IPS DF 4.7 (cell line): ENCODE data around the gene NCAM1.
A peak's percentile ranks its signal among the peaks of the same experiment; 100 is the strongest.

Experiments used
- DNase-seq: peaks from one replicate; pipeline ENCODE4 v3.0.0-alpha.2; 2013; ENCODE audit warnings: low spot score; ENCODE audit errors: extremely low read depth

Gene NCAM1

GRCh38 chr11:113084297-113084696, 123.1 kb downstream of the NCAM1 start:
- DNase-seq = no peak

GRCh38 chr11:113085446-113085845, 124.2 kb downstream of the NCAM1 start:
- DNase-seq = no peak

- peak; percentile 5 for DNase-seq
These were observed 126.5 kb downstream of the NCAM1 start for GRCh38 chr11:113087706-113088105.

GRCh38 chr11:113090716-113091480, 129.7 kb downstream of the NCAM1 start:
- DNase-seq = no peak

- DNase-seq = no peak
These were observed 130.2 kb downstream of the NCAM1 start for GRCh38 chr11:113091481-113091780.

- no peak for DNase-seq
These were observed 135.4 kb downstream of the NCAM1 start for GRCh38 chr11:113096648-113097047.

- no peak for DNase-seq
These were observed 142.9 kb downstream of the NCAM1 start for GRCh38 chr11:113103932-113104690.

GRCh38 chr11:113104691-113105251, 143.6 kb downstream of the NCAM1 start:
- no peak for DNase-seq

GRCh38 chr11:113105592-113105991, 144.4 kb downstream of the NCAM1 start:
- no peak for DNase-seq

GRCh38 chr11:113106507-113106906, 145.3 kb downstream of the NCAM1 start:
- DNase-seq = no peak

- DNase-seq = no peak
These were observed 148.8 kb downstream of the NCAM1 start for GRCh38 chr11:113110046-113110445.

GRCh38 chr11:113111156-113111555, 149.9 kb downstream of the NCAM1 start:
- DNase-seq = no peak

GRCh38 chr11:113112307-113112706, 151.1 kb downstream of the NCAM1 start:
- no peak for DNase-seq

GRCh38 chr11:113113801-113114704, 152.8 kb downstream of the NCAM1 start:
- peak; percentile 16 for DNase-seq

- no peak for DNase-seq
These were observed 153.4 kb downstream of the NCAM1 start for GRCh38 chr11:113114705-113115027.

GRCh38 chr11:113118104-113118503, 156.9 kb downstream of the NCAM1 start:
- DNase-seq = no peak

GRCh38 chr11:113119074-113119473, 157.9 kb downstream of the NCAM1 start:
- no peak for DNase-seq

GRCh38 chr11:113119966-113120736, 158.9 kb downstream of the NCAM1 start:
- no peak for DNase-seq

GRCh38 chr11:113121746-113122145, 160.5 kb downstream of the NCAM1 start:
- DNase-seq = no peak

- no peak for DNase-seq
These were observed 162.8 kb downstream of the NCAM1 start for GRCh38 chr11:113124006-113124405.

GRCh38 chr11:113124578-113124977, 163.4 kb downstream of the NCAM1 start:
- DNase-seq = no peak
